HCT116 (cell line): ENCODE data around the gene STIMATE. TPM values are rescaled to one million over a fixed set of nuclear protein-coding genes. Genes with fewer than 3 reads are reported as not detected.

Experiments
- ATAC-seq: fragments of 200-7000 bp; cut with Tn5 transposase; 2 replicates; pipeline ENCODE4 v1.9.1; 2020; ENCODE audit warnings: mild to moderate bottlenecking, moderate library complexity
- BruUV-seq: library from RNA; stranded (reverse); fragments of 400-500 nt; replicated peaks from 2 replicates; lab custom pipeline; 2021; lab: Mats Ljungman, UMichigan
- CTCF ChIA-PET: fragments of 300-600 bp; sonication (Branson Sonifier 250); formaldehyde crosslinking; loops from one replicate; lab custom pipeline; 2021; ENCODE audit warnings: antibody characterized with exemption; lab: Charles Lee
- POLR2A ChIA-PET: fragments of 300-600, 350-600 bp; sonication (Branson Sonifier 250); formaldehyde crosslinking; loops from one replicate; lab custom pipeline; 2021; ENCODE audit warnings: antibody characterized with exemption; lab: Charles Lee
- RAD21 ChIA-PET, 2 experiments: fragments of 300-600 bp; sonication (Branson Sonifier 250); formaldehyde crosslinking; loops; one replicate each; lab custom pipeline; 2023; ENCODE audit warnings: low total read pairs in 2 of 2; ENCODE audit not compliant: uncharacterized antibody in 2 of 2, unreplicated experiment in 2 of 2, low non-redundant PET in 1 of 2; lab: Charles Lee
- DNase-seq: peaks from one replicate; pipeline ENCODE4 v3.0.0-alpha.2; 2010; ENCODE audit warnings: low read depth, low spot score
- H2AFZ ChIP-seq: fragments of 200-600 bp; shearing (Covaris generic), sonication (generic); 2 replicates; pipeline ENCODE4 v1.6.1; 2017; ENCODE audit warnings: low read depth, mixed run types, mixed read lengths, antibody characterized with exemption, low read length; ENCODE audit not compliant: poor library complexity, severe bottlenecking
- H3K27ac ChIP-seq: 2 replicates; pipeline ENCODE4 v1.5.1; 2012; ENCODE audit warnings: low read depth, low read length
- H3K27me3 ChIP-seq: fragments of 200-600 bp; sonication (generic); 2 replicates; pipeline ENCODE4 v1.6.1; 2016; ENCODE audit warnings: mixed run types, low read length, mixed read lengths; ENCODE audit not compliant: insufficient read depth
- H3K36me3 ChIP-seq, 2 experiments: fragments of 200-500 bp in 1 of 2; fragments of 200-600 bp in 1 of 2; sonication (Bioruptor generic) in 1 of 2; sonication (generic) in 1 of 2; 2 replicates each; pipeline versions ENCODE4 v1.5.1 to v1.6.1; 2014 to 2016; ENCODE audit warnings: low read length in 2 of 2, inconsistent platforms in 1 of 2, mixed read lengths in 1 of 2, mixed run types in 1 of 2; ENCODE audit not compliant: insufficient read depth in 2 of 2, control insufficient read depth in 1 of 2
- H3K4me1 ChIP-seq, 2 experiments: fragments of 200-600 bp in 1 of 2; sonication (generic) in 1 of 2; 2 replicates each; pipeline versions ENCODE4 v1.5.1 to v1.6.1; 2012 to 2017; ENCODE audit warnings: low read length in 2 of 2, inconsistent platforms in 1 of 2, mild to moderate bottlenecking in 1 of 2, mixed read lengths in 1 of 2, mixed run types in 1 of 2, moderate library complexity in 1 of 2; ENCODE audit not compliant: insufficient read depth in 2 of 2, control insufficient read depth in 1 of 2
- H3K4me2 ChIP-seq: fragments of 200-600 bp; sonication (generic); 2 replicates; pipeline ENCODE4 v1.6.1; 2017; ENCODE audit warnings: mixed run types, low read length, mixed read lengths
- H3K4me3 ChIP-seq, 2 experiments: fragments of 200-600 bp in 1 of 2; sonication (generic) in 1 of 2; replicated peaks in 1 of 2; 2 replicates each; pipeline ENCODE4 v1.5.1; 2011 to 2016; ENCODE audit warnings: low read length in 2 of 2, control low read depth in 1 of 2, low read depth in 1 of 2, mild to moderate bottlenecking in 1 of 2, mixed read lengths in 1 of 2, mixed run types in 1 of 2
- H3K79me2 ChIP-seq: fragments of 200-600 bp; sonication (generic); 2 replicates; pipeline ENCODE4 v1.6.1; 2017; ENCODE audit warnings: mild to moderate bottlenecking, mixed run types, low read length, moderate library complexity, mixed read lengths; ENCODE audit not compliant: insufficient read depth
- H3K9ac ChIP-seq: fragments of 200-600 bp; sonication (generic); 2 replicates; pipeline ENCODE4 v1.6.1; 2016; ENCODE audit warnings: low read length, mixed read lengths
- H3K9me2 ChIP-seq: fragments of 200-600 bp; sonication (generic), shearing (Covaris generic); 2 replicates; pipeline ENCODE4 v1.6.1; 2017; ENCODE audit warnings: mixed run types, mild to moderate bottlenecking, moderate library complexity; ENCODE audit not compliant: insufficient read depth
- H3K9me3 ChIP-seq, 2 experiments: fragments of 200-500 bp in 1 of 2; fragments of 200-600 bp in 1 of 2; sonication (Bioruptor generic) in 1 of 2; sonication (generic) in 1 of 2; 2 replicates each; pipeline ENCODE4 v1.6.1; 2014 to 2017; ENCODE audit warnings: low read length in 2 of 2, mixed read lengths in 2 of 2, inconsistent platforms in 1 of 2, low read depth in 1 of 2, mild to moderate bottlenecking in 1 of 2, mixed run types in 1 of 2, moderate library complexity in 1 of 2; ENCODE audit not compliant: control insufficient read depth in 1 of 2, insufficient read depth in 1 of 2
- H4K20me1 ChIP-seq: fragments of 200-600 bp; sonication (generic), shearing (Covaris generic); 2 replicates; pipeline ENCODE4 v1.6.1; 2017; ENCODE audit warnings: mixed run types, mild to moderate bottlenecking, moderate library complexity; ENCODE audit not compliant: insufficient read depth
- CBX3 ChIP-seq: IDR thresholded peaks from 2 replicates; pipeline ENCODE4 v1.6.1; 2012; ENCODE audit warnings: low read depth
- CEBPB ChIP-seq: IDR thresholded peaks from 2 replicates; pipeline ENCODE4 v1.6.1; 2012; ENCODE audit warnings: low read depth
- EGR1 ChIP-seq: IDR thresholded peaks from 2 replicates; pipeline ENCODE4 v1.6.1; 2012; ENCODE audit warnings: low read depth
- EZH2 ChIP-seq: fragments of 200-600 bp; sonication (generic); IDR thresholded peaks from 2 replicates; pipeline ENCODE4 v1.6.1; 2017; ENCODE audit warnings: antibody characterized with exemption, mixed run types
- EZH2phosphoT487 ChIP-seq: fragments of 200-600 bp; IDR thresholded peaks from 2 replicates; pipeline ENCODE4 v1.6.1; 2018; ENCODE audit warnings: antibody characterized with exemption, borderline replicate concordance
- FOSL1 ChIP-seq: IDR thresholded peaks from 2 replicates; pipeline ENCODE4 v1.6.1; 2012; ENCODE audit warnings: low read depth
- JUND ChIP-seq: IDR thresholded peaks from 2 replicates; pipeline ENCODE4 v1.6.1; 2012
- POLR2A ChIP-seq: IDR thresholded peaks from 2 replicates; pipeline ENCODE4 v1.7.0; 2011; ENCODE audit warnings: borderline replicate concordance; ENCODE audit not compliant: insufficient read depth, insufficient read length; ENCODE audit errors: extremely low read depth
- POLR2AphosphoS5 ChIP-seq: IDR thresholded peaks from 2 replicates; pipeline ENCODE4 v1.6.1; 2011; ENCODE audit warnings: mild to moderate bottlenecking, low read depth, low read length, moderate library complexity
- RAD21 ChIP-seq: IDR thresholded peaks from 2 replicates; pipeline ENCODE4 v1.6.1; 2012; ENCODE audit warnings: low read depth, mild to moderate bottlenecking
- SIN3A ChIP-seq: IDR thresholded peaks from 2 replicates; pipeline ENCODE4 v1.6.1; 2012; ENCODE audit warnings: low read depth
- SP1 ChIP-seq: IDR thresholded peaks from 2 replicates; pipeline ENCODE4 v1.6.1; 2012; ENCODE audit warnings: low read depth
- SRF ChIP-seq: IDR thresholded peaks from 2 replicates; pipeline ENCODE4 v1.6.1; 2012; ENCODE audit warnings: low read depth
- TCF7L2 ChIP-seq: IDR thresholded peaks from 2 replicates; pipeline ENCODE4 v1.7.0; 2011; ENCODE audit warnings: borderline replicate concordance, inconsistent platforms; ENCODE audit not compliant: insufficient read depth, insufficient read length; ENCODE audit errors: extremely low read depth
- YY1 ChIP-seq: IDR thresholded peaks from 2 replicates; pipeline ENCODE4 v1.6.1; 2011; ENCODE audit warnings: low read length, low read depth, moderate library complexity, mild to moderate bottlenecking; ENCODE audit not compliant: insufficient replicate concordance; ENCODE audit errors: extremely low read depth
- ZNF274 ChIP-seq: fragments of 200-500 bp; sonication (Bioruptor generic); IDR thresholded peaks from 2 replicates; pipeline ENCODE4 v1.6.1; 2014; ENCODE audit warnings: mild to moderate bottlenecking, low read depth, low read length, inconsistent platforms
- intact Hi-C: fragments of 100-400 bp; cut with micrococcal nuclease; formaldehyde crosslinking; loops from 2 replicates; pipeline ENCODE4 v1.10.0; 2022
- total RNA-seq: library from RNA; stranded (reverse); gene quantifications from one replicate; pipeline ENCODE4 v1.2.1, GENCODE V29; 2021; ENCODE audit not compliant: unreplicated experiment
- TF ChIP-seq, protein P1 (sequence below): IDR thresholded peaks from 2 replicates; pipeline ENCODE4 v1.6.1; 2012
- TF ChIP-seq, protein P2 (sequence below): IDR thresholded peaks from 2 replicates; pipeline ENCODE4 v1.6.1; 2012; ENCODE audit warnings: low read depth
- TF ChIP-seq, protein P3 (sequence below): IDR thresholded peaks from 2 replicates; pipeline ENCODE4 v1.6.1; 2011; ENCODE audit warnings: mild to moderate bottlenecking, low read length, moderate library complexity; ENCODE audit not compliant: insufficient replicate concordance; ENCODE audit errors: extremely low read depth
- TF ChIP-seq, protein P4 (sequence below): IDR thresholded peaks from 2 replicates; pipeline ENCODE4 v1.6.1; 2012

The STIMATE gene
- total RNA-seq, 1 experiment from 2014 or later, result 20.2 TPM

DNA sequence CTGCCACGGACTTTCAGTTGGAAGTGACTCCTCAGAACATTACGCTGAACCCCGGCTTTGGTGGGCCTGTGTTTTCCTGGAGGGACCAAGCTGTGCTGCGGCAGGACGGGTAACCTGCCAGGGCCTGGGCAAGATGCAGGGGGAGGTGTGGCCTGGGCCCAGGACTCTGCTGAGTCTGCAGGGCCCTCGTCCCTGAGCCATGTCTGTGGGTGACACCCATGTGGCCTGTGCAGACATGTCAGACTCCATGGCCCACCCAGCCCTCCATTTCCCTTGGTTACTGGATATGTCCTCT is 107.7 kb downstream of the STIMATE start:
- TF ChIP-seq JUND, result no peak
- no peak for TF ChIP-seq POLR2A
- TF ChIP-seq RAD21, result no peak
- no peak for TF ChIP-seq EZH2phosphoT487
- no peak for TF ChIP-seq CEBPB
- TF ChIP-seq, protein P1, sequence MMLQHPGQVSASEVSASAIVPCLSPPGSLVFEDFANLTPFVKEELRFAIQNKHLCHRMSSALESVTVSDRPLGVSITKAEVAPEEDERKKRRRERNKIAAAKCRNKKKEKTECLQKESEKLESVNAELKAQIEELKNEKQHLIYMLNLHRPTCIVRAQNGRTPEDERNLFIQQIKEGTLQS, result no peak
- no peak for TF ChIP-seq ZNF274
- TF ChIP-seq TCF7L2, result no peak
- TF ChIP-seq SIN3A, result no peak
- TF ChIP-seq SRF, result no peak
- no peak for TF ChIP-seq EGR1
- TF ChIP-seq POLR2AphosphoS5, result no peak
- TF ChIP-seq YY1, result no peak
- no peak for TF ChIP-seq EZH2
- TF ChIP-seq SP1, result no peak
- TF ChIP-seq, protein P2, sequence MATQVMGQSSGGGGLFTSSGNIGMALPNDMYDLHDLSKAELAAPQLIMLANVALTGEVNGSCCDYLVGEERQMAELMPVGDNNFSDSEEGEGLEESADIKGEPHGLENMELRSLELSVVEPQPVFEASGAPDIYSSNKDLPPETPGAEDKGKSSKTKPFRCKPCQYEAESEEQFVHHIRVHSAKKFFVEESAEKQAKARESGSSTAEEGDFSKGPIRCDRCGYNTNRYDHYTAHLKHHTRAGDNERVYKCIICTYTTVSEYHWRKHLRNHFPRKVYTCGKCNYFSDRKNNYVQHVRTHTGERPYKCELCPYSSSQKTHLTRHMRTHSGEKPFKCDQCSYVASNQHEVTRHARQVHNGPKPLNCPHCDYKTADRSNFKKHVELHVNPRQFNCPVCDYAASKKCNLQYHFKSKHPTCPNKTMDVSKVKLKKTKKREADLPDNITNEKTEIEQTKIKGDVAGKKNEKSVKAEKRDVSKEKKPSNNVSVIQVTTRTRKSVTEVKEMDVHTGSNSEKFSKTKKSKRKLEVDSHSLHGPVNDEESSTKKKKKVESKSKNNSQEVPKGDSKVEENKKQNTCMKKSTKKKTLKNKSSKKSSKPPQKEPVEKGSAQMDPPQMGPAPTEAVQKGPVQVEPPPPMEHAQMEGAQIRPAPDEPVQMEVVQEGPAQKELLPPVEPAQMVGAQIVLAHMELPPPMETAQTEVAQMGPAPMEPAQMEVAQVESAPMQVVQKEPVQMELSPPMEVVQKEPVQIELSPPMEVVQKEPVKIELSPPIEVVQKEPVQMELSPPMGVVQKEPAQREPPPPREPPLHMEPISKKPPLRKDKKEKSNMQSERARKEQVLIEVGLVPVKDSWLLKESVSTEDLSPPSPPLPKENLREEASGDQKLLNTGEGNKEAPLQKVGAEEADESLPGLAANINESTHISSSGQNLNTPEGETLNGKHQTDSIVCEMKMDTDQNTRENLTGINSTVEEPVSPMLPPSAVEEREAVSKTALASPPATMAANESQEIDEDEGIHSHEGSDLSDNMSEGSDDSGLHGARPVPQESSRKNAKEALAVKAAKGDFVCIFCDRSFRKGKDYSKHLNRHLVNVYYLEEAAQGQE, result no peak
- TF ChIP-seq, protein P3, sequence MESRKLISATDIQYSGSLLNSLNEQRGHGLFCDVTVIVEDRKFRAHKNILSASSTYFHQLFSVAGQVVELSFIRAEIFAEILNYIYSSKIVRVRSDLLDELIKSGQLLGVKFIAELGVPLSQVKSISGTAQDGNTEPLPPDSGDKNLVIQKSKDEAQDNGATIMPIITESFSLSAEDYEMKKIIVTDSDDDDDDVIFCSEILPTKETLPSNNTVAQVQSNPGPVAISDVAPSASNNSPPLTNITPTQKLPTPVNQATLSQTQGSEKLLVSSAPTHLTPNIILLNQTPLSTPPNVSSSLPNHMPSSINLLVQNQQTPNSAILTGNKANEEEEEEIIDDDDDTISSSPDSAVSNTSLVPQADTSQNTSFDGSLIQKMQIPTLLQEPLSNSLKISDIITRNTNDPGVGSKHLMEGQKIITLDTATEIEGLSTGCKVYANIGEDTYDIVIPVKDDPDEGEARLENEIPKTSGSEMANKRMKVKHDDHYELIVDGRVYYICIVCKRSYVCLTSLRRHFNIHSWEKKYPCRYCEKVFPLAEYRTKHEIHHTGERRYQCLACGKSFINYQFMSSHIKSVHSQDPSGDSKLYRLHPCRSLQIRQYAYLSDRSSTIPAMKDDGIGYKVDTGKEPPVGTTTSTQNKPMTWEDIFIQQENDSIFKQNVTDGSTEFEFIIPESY, result no peak
- TF ChIP-seq FOSL1, result no peak
- TF ChIP-seq, protein P4, sequence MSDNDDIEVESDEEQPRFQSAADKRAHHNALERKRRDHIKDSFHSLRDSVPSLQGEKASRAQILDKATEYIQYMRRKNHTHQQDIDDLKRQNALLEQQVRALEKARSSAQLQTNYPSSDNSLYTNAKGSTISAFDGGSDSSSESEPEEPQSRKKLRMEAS, result no peak
- no peak for TF ChIP-seq CBX3
- intact Hi-C loops, result no loop called here
- Histone ChIP-seq H3K9me3 (no peaks in the 10 kb centered on the region), H4K20me1 (no peaks in the 10 kb centered on the region), H3K9me2 (no peaks in the 10 kb centered on the region), H3K27me3 (no peaks in the 10 kb centered on the region), H3K4me2 (no peak overlapping the region), H3K79me2 (no peaks in the 10 kb centered on the region), H3K4me3 (no peak overlapping the region), H3K36me3 (no peaks in the 10 kb centered on the region), H3K9ac (no peak overlapping the region), H3K27ac (no peak overlapping the region), H2AFZ (no peak overlapping the region), H3K4me1 (no peaks in the 10 kb centered on the region)
- BruUV-seq, result no TSS peak
- ChIA-PET RAD21 (no interaction called here), CTCF (interaction anchor here (1.7 kb wide), 1 partner anchor 9 kb away, joined by 4 read pairs; no protein-coding TSS in a partner anchor), POLR2A (no interaction called here)
- DNase-seq, result no peak
- ATAC-seq, result no peak
